Lower leg skin (tissue), 3 donors: Measurements from ENCODE around the gene SKOR1.

ENCODE experiments used
- POLR2A ChIP-seq, 2 donors: fragments of 450-650 bp; IDR thresholded peaks; one replicate each; pipeline ENCODE4 v1.6.1; 2016 to 2017; ENCODE audit warnings: antibody characterized with exemption in 2 of 2, mild to moderate bottlenecking in 1 of 2, moderate library complexity in 1 of 2
- TF ChIP-seq, protein P1 (sequence below), 3 donors: fragments of 450-650 bp; IDR thresholded peaks; one replicate each; pipeline ENCODE4 v1.5.1; 2016; ENCODE audit warnings: antibody characterized with exemption in 3 of 3, mild to moderate bottlenecking in 3 of 3, moderate library complexity in 2 of 3

DNA sequence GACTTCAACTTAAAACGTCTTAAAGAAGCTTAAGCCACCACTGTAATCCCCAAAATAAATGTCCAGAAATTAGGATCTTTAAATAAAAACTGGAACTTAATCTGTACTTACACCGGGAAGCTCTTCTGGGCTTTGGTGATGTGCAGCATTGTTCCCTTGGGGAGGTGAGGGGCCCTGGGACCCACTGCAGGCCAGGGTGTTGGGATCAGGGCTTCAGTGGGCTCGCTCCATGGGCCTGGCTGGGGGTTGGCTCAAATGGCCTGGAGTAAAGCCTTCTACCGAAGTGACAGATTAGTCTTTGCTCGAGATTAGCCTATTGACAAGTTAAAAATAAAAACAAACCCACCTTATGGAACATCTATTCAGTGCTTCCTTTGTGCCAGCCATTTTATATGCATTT, 20.7 kb downstream of the SKOR1 start:
- TF ChIP-seq, protein P1, sequence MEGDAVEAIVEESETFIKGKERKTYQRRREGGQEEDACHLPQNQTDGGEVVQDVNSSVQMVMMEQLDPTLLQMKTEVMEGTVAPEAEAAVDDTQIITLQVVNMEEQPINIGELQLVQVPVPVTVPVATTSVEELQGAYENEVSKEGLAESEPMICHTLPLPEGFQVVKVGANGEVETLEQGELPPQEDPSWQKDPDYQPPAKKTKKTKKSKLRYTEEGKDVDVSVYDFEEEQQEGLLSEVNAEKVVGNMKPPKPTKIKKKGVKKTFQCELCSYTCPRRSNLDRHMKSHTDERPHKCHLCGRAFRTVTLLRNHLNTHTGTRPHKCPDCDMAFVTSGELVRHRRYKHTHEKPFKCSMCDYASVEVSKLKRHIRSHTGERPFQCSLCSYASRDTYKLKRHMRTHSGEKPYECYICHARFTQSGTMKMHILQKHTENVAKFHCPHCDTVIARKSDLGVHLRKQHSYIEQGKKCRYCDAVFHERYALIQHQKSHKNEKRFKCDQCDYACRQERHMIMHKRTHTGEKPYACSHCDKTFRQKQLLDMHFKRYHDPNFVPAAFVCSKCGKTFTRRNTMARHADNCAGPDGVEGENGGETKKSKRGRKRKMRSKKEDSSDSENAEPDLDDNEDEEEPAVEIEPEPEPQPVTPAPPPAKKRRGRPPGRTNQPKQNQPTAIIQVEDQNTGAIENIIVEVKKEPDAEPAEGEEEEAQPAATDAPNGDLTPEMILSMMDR (IDR thresholded peaks at IDR 0.05): no peak
- no peak for TF ChIP-seq POLR2A (IDR thresholded peaks at IDR 0.05)
